Left lung (tissue), 10 donors: Measurements from ENCODE around the gene CFAP58. TPM values are rescaled to one million over a fixed set of nuclear protein-coding genes. Genes with fewer than 3 reads are reported as not detected.

Experiments used
- ATAC-seq: fragments of 200-7000 bp; cut with Tn5 transposase; one replicate; pipeline ENCODE4 v1.9.1; 2020; ENCODE audit warnings: moderate library complexity
- DNase-seq, 4 donors: peaks; one replicate each; pipeline ENCODE4 v3.0.0-alpha.2; 2013 to 2020
- H3K27ac ChIP-seq, 2 donors: fragments of 200-600 bp; sonication (generic) in 1 of 2; one replicate each; pipeline versions ENCODE4 v1.5.0 to v1.8.0; 2020 to 2021
- H3K27me3 ChIP-seq, 2 donors: fragments of 200-600 bp; sonication (generic) in 1 of 2; one replicate each; pipeline versions ENCODE4 v1.5.0 to v1.8.0; 2020 to 2021
- H3K36me3 ChIP-seq, 2 donors: fragments of 200-600 bp; sonication (generic) in 1 of 2; one replicate each; pipeline versions ENCODE4 v1.5.0 to v1.8.0; 2020 to 2021
- H3K4me1 ChIP-seq, 2 donors: fragments of 200-600 bp; one replicate each; pipeline ENCODE4 v1.8.0; 2021
- H3K4me3 ChIP-seq, 2 donors: fragments of 200-600 bp; sonication (generic) in 1 of 2; one replicate each; pipeline versions ENCODE4 v1.5.0 to v1.8.0; 2020 to 2021; ENCODE audit warnings: mild to moderate bottlenecking in 1 of 2
- H3K9me3 ChIP-seq, 2 donors: fragments of 200-600 bp; sonication (generic) in 1 of 2; one replicate each; pipeline versions ENCODE4 v1.5.0 to v1.8.0; 2020 to 2021
- intact Hi-C, 2 donors: fragments of 100-400 bp; cut with DNase I; formaldehyde crosslinking; loops; one replicate each; pipeline versions ENCODE4 v1.11.2 to v1.14.2; 2022
- polyA plus RNA-seq, 6 donors: library from polyadenylated mRNA; unstranded; fragments of 120-200 nt; gene quantifications; one replicate each; pipeline ENCODE4 v1.2.1, GENCODE V29; 2013; ENCODE audit not compliant: insufficient read length in 6 of 6
- total RNA-seq, 2 donors: library from RNA; stranded (reverse); fragmentation: NEBNext Ultra II Directional; extraction: Animal tissue kit (Norgen Biotek cat#: 25700); gene quantifications; one replicate each; pipeline ENCODE4 v1.2.1, GENCODE V29; 2021
- TF ChIP-seq, protein P1 (sequence below), 2 donors: fragments of 200-600 bp; sonication (generic) in 1 of 2; IDR thresholded peaks; one replicate each; pipeline versions ENCODE4 v1.5.0 to v1.8.0; 2021; ENCODE audit warnings: antibody characterized with exemption in 2 of 2
- donor health status: DM: no; HTN: yes; CAD: no.
- donor health status: DM: no; HTN: no; CAD: no.

CFAP58 gene
- total and polyA plus RNA-seq, 8 donors, result 0.29 to 2.2 (median 1.6) TPM

DNA sequence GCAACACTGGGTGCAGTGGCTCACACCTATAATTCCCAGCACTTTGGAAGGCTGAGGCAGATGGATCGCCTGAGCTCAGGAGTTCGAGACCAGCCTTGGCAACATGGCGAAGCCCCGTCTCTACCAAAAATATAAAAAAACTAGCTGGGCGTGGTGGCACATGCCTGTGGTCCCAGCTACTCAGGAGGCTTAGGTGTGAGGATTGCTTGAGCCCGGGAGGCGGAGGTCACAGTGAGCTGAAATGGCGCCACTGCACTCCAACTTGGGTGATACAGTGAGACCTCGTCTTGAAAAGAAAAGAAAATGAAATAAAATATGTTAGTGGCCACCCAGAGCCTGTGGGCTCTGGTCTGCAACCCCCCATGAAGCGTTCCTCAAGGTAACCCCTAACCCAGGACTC, 28.7 kb upstream of the CFAP58 start:
- DNase-seq, result peak in 1 of 4 donors; percentile 24
- H3K4me1 ChIP-seq, result peaks cover 86 to 100% of the 10 kb centered on the region in 2 donors

DNA sequence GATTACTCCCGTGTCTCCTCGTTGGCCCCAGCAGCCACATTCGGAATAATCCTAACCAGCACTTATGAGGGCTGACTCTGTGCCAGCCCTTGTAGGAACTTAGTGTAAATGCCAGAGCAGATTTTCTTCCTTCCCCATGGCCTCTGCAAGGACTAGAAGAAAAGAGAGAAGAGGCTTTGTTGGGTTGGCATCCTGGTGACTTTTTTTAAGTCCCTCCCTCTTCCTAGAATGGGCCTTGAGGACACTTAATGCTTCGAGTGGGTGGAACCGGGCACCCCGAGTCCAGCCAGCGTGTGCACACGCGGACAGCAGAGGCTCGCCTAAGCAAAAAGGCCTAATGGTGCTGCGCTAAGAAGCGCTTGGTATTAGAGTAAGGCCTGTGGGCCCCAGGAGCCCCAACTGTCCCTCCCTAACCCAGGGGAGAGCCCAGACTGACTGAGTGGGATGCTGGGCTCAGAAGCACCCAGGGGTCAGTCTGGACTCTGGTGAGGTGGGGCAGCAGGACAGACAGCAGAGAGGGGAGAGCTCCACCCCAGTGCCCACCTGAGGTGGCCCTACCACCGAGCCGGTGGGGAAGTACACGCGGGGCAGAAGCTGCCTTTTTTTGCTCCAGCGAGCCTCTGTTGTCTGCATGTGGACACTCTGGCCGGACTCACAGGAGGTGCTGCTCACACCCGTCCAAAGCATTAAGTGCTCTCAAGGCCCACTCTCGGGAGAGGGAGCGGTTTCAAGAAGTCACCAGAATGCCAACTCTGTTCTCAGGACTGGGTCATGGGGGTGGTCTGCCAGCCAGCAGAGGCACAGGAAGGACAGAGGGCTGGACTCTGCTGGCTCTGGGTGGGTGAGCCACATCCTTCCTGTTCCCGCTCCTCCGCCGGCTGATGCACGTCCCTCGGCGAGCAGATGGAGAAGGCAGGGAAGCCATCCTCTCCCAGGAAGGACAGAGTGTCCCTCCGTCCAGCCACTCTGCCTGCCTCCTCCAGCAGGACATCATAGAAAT, 27.9 kb upstream of the CFAP58 start:
- H3K9me3 ChIP-seq, result no peaks in the 10 kb centered on the region
- H3K27me3 ChIP-seq, result no peaks in the 10 kb centered on the region
- peak overlapping the region; percentile 90 to 100 for H3K27ac ChIP-seq
- intact Hi-C loops, result no loop called here
- TF ChIP-seq, protein P1, sequence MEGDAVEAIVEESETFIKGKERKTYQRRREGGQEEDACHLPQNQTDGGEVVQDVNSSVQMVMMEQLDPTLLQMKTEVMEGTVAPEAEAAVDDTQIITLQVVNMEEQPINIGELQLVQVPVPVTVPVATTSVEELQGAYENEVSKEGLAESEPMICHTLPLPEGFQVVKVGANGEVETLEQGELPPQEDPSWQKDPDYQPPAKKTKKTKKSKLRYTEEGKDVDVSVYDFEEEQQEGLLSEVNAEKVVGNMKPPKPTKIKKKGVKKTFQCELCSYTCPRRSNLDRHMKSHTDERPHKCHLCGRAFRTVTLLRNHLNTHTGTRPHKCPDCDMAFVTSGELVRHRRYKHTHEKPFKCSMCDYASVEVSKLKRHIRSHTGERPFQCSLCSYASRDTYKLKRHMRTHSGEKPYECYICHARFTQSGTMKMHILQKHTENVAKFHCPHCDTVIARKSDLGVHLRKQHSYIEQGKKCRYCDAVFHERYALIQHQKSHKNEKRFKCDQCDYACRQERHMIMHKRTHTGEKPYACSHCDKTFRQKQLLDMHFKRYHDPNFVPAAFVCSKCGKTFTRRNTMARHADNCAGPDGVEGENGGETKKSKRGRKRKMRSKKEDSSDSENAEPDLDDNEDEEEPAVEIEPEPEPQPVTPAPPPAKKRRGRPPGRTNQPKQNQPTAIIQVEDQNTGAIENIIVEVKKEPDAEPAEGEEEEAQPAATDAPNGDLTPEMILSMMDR (IDR thresholded peaks at IDR 0.05), result no peak
- no peaks in the 10 kb centered on the region for H3K36me3 ChIP-seq
- DNase-seq (peak in 3 of 4 donors; percentile 50 to 87 (median 73)), ATAC-seq (peak; percentile 59)
- H3K4me3 ChIP-seq, result peak overlapping the region in 1 of 2 donors; percentile 16
- H3K4me1 ChIP-seq, result peaks cover 94 to 100% of the 10 kb centered on the region in 2 donors

More for the DNA sequence above, 28.7 kb upstream of the CFAP58 start:
- TF ChIP-seq, protein P1 (IDR thresholded peaks at IDR 0.05), result no peak
- Histone ChIP-seq H3K27ac (peak overlapping the region; percentile 90 to 100), H3K4me3 (peak overlapping the region in 1 of 2 donors; percentile 19), H3K9me3 (no peaks in the 10 kb centered on the region), H3K36me3 (no peaks in the 10 kb centered on the region), H3K27me3 (no peaks in the 10 kb centered on the region)
- intact Hi-C loops, result no loop called here
- no peak for ATAC-seq

DNA sequence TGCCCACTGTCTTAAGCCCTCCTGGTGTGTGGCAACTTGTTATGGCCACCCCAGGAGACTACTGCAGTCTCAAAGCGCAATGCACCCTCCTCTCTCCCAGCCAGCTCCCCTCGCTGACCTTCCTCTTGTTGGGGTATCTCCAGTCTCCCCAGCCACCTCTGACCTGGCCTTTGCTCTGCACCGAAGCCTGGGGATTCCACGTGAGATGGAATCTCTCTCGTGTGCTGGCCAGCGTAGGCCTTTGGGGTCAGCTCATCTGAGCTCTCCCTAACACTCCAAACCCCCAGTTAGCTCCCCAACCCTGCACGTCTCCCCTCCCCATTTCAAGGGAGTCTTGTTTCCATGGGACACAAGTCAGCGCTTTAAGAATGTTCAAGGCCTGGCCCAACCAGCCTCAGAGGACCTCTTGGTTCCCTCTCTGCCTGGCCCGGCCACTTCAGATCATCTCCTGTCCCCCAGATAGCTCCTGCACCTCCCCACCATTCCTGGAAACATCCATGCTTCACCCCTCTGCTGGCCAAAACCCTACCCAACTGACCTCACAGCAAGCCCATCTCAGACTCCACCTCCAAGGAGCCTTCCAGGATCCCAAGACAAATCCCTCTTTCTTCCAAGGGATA, 26.5 kb upstream of the CFAP58 start:
- Histone ChIP-seq H3K36me3 (no peaks in the 10 kb centered on the region), H3K27ac (peak overlapping the region; percentile 90 to 100), H3K4me3 (no peak overlapping the region), H3K27me3 (no peaks in the 10 kb centered on the region), H3K9me3 (no peaks in the 10 kb centered on the region), H3K4me1 (peaks cover 95 to 100% of the 10 kb centered on the region in 2 donors)
- DNase-seq, result peak in 2 of 4 donors; percentile 28 to 50
- TF ChIP-seq, protein P1 (IDR thresholded peaks at IDR 0.05), result no peak
- ATAC-seq, result no peak
- intact Hi-C loops, result no loop called here

DNA sequence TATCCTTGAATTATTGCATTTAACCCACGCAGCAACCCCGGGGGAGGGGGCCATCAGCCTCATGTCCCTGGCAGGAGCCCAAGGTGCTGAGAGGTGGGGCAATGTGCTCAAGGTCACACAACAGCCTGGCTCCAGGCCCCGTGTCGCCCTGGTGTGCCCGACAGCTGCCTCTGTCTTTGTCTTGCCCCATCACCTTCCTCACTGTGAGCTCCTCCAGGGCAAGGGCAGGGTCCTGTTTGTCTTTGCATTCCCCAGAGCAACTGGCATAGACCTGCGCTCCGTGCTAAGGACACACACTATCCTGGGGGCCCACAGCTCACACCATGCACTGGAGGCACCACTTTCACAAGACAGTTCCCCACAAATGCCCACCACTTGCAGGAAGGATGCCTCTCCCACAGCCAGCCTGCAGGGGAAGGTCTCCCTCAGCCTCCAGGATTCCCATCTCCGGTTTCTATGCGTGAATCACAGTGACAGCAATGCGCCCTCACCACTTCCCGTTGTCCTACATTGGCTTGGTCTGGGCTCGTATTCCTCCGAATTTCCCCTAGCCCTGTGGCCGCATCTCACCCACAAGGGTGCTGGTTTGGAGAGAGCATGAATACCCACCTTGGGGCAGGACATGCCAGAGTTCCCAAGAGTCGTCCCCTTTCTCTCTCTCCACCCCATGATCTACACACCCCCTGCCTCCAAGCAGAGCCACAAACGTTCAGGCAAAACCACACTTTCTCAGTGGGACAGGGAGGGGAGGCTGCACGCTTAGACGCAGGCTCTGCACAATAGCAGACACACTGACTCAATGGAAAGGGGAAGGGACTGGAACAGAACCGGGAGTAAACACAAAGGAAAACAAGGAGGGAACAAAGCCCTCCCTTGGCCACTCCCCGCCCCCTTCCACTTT, 25.6 kb upstream of the CFAP58 start:
- peak; percentile 49 to 69 (median 64) for DNase-seq
- intact Hi-C loops, result no loop called here
- peak; percentile 3 for ATAC-seq
- TF ChIP-seq, protein P1 (IDR thresholded peaks at IDR 0.05), result no peak
- H3K27me3 ChIP-seq, result no peaks in the 10 kb centered on the region
- H3K9me3 ChIP-seq, result no peaks in the 10 kb centered on the region
- peak overlapping the region in 1 of 2 donors; percentile 13 for H3K4me3 ChIP-seq
- peak overlapping the region; percentile 87 to 100 for H3K27ac ChIP-seq
- no peaks in the 10 kb centered on the region for H3K36me3 ChIP-seq
- peaks cover 95 to 100% of the 10 kb centered on the region in 2 donors for H3K4me1 ChIP-seq
